ENCODE measurements around the gene GRK4.
A peak's percentile ranks its signal among the peaks of the same experiment; 100 is the strongest.

GRK4 gene

GRCh38 chr4:2940267-2941137 lies 22.9 kb upstream of the GRK4 start:
- no peak overlapping the region for H3K4me3 ChIP-seq
- TF ChIP-seq CTCF (IDR thresholded peaks at IDR 0.05), result no peak
- peak; percentile 59 for DNase-seq (ENCODE audit: low spot score)
- no peak overlapping the region for H3K27ac ChIP-seq

GRCh38 chr4:2941138-2942036 lies 22.0 kb upstream of the GRK4 start:
- Histone ChIP-seq H3K27ac (no peak overlapping the region), H3K4me3 (no peak overlapping the region)
- no peak for TF ChIP-seq CTCF (IDR thresholded peaks at IDR 0.05)
- DNase-seq (ENCODE audit: low spot score), result peak; percentile 64

- TF ChIP-seq CTCF (IDR thresholded peaks at IDR 0.05), result no peak
- no peak overlapping the region for H3K4me3 ChIP-seq
- DNase-seq (ENCODE audit: low spot score), result peak; percentile 46
- H3K27ac ChIP-seq, result no peak overlapping the region
These were observed 21.3 kb upstream of the GRK4 start for GRCh38 chr4:2942037-2942531.

- no peak for TF ChIP-seq CTCF (IDR thresholded peaks at IDR 0.05)
- H3K27ac ChIP-seq, result no peak overlapping the region
- peak; percentile 70 for DNase-seq (ENCODE audit: low spot score)
These were observed 20.6 kb upstream of the GRK4 start for GRCh38 chr4:2942532-2943363.

GRCh38 chr4:2943364-2944090 lies 19.8 kb upstream of the GRK4 start:
- Histone ChIP-seq H3K27ac (no peak overlapping the region), H3K4me3 (no peak overlapping the region)
- peak; percentile 49 for DNase-seq (ENCODE audit: low spot score)

More at GRCh38 chr4:2942532-2943363, 20.6 kb upstream of the GRK4 start:
- no peak overlapping the region for H3K4me3 ChIP-seq

More at GRCh38 chr4:2943364-2944090, 19.8 kb upstream of the GRK4 start:
- TF ChIP-seq CTCF (IDR thresholded peaks at IDR 0.05), result no peak
